Stimulated activated CD4-positive, alpha-beta T cell treated with anti-CD3 and anti-CD28 coated beads, TNF-alpha, amount 100 ng/mL, for 24 hours (primary cell): ENCODE data around the gene HJURP.

ENCODE experiments used
- DNase-seq, 3 experiments: peaks; one replicate each; pipeline ENCODE4 v3.0.0-alpha.2; 2020; ENCODE audit warnings: low read depth in 3 of 3

Gene HJURP

DNA sequence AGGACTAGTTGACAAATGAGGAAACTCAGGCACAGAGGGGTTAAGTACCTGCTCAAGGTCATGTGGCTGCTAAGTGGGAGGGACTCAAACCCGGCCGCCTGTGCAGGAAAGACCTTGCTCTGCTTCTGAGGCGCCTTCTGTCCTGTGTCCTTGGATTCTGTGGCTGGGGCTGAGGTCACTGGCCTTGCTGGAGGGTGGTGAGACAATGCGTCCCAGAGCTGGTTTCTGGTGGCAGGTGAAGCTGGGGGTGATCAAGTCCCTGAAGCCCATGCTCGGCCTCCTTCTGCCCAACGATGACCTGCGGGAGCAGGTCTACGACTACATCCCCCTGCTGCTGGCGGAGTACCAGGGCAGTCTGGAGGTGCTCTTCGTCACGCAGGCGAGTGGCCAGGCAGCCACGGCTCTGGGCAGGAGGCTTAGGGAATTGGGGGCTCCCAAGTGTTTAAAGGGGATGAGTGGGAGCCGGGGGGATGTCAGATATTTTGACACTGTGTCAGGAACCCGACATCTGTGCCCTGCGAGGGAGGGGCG is 60.1 kb downstream of the HJURP start:
- no peak for DNase-seq

DNA sequence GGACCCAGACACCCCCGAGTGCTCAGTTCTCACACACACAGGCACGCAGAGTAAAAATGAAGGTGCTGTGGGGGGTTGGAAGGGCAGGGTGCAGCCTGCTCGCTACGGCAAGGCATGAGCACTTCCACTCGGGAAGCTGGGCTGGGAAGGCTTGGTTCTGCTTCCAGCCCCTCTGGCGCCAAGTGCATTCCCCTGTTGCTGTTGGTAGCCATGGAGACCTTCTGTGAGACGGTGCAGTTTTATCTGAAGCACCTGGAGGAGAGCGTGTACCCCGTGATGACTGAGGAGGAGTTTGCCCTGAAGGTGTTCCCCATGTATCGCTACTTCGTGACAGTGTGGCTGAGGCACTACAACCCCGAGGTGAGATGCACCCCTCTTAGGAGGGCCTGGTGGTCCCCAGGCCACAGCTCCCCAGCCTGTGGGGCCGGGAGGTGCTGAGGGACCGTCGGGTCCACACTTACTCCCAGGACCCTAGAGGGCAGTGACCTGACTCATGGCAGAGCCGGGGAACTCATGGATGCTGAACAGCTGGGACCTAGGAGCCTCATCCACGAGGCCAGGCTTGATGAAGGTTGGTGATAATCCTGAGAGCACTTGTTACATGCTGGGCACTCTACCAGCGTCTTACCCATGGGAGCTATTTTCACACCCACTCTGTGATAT is 60.7 kb downstream of the HJURP start:
- DNase-seq: no peak

DNA sequence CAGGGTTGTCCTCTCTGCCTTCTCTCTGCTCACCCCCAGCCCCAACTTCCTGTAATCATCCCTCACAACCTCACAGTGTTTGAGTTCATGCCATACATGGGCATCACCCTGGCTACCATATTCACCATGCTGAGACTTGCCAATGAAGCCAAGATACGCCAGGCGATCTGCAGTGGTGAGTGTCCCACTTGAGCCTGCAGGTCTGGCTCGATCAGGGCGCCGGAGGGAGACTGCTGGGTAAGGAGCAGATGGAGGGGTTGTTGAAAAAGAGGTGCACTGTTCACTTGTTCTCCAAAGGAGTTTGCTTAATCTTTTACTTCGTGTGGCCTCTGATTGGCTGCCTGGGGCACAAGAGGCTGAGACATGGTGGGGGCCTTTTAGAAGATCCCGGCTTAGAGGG is 61.6 kb downstream of the HJURP start:
- no peak for DNase-seq

DNA sequence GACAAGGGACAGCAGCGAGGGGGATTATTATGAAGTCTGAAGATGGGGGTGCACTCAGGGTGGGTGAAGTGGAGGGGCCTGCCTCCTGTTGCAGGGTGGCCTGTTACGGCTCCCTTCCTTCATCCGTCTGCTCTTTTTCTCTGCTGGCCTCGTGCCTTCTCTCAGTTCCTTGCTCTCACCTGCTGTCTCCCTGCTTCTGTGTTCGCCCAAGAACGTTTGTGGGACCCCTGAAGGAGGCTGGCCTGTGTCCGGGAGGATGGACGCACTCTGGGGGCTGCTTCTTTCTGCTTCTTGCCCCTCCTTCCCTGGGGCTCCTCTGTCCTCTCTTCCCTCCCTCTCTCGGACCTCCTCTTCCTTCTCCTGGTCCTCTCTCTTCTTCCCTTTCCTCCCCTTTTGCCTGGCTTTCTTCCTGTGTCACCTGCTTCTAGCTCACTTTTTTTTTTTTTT is 62.4 kb downstream of the HJURP start:
- DNase-seq: no peak

DNA sequence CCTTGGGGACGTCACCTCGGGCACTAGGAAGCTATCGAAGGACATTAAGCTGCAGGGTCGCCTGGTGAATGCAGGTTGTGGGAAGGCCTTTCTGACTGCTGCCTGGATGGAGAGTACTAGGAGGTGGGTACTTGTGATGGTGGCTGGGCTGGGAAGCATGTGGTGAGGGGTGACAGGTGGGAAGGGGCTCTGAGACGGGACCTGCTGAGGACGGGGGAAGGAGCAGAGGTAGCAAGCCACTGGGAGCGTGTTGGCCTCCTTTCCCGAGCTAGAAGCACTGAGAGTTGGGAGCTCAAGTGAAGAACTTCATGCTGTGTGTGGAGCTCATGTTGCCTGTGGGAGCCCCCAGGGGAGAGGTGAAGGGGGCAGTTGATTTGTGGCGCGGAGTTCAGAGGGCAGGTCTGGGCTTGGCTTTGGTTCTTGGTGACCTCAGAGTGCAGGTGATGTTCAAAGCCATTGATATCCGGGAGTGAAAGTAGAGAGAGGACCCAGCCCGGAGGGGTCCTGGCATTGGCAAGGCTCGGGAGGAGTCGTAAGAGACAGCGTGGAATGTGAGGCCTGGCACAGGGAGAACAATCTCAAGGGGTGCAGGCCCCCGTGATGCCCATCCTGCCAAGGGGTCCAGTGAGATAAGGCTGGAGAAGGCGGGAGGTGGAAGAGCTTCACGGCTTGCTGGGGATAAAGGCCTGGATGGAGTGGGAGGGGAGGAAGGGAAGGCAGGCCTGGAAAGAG is 63.0 kb downstream of the HJURP start:
- no peak for DNase-seq

DNA sequence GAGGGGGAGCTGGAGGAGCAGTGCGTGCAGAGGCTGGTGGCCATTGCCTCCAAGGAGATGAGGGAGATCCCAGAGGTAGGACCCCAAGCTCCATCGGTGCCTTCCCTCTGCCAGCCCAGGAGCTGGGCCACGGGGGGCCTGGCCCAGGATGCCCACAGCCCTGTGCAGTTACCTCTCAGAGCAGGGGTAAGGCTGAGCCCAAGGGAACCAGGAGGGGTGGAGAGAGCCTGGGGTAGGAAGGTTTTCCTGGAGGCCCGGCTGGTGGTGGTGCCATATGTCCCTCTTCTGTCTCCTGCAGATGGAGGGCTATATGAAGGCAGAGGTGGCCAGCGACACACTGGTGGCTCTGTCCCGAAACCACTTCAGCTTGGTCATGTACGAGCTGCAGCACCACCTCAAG is 64.8 kb downstream of the HJURP start:
- no peak for DNase-seq
